Glutamatergic neuron (in vitro differentiated cells): ENCODE data around the gene SGCD. TPM values are rescaled to one million over a fixed set of nuclear protein-coding genes. Genes with fewer than 3 reads are reported as not detected.

Source experiments
- DNase-seq: peaks from one replicate; pipeline ENCODE4 v3.0.0; 2022
- H3K27ac Mint-ChIP-seq: one replicate; pipeline ENCODE4 v1.8.0; 2020; ENCODE audit warnings: mild to moderate bottlenecking, mixed read lengths, inconsistent platforms; ENCODE audit not compliant: unreplicated experiment
- H3K27me3 Mint-ChIP-seq: one replicate; pipeline ENCODE4 v1.8.0; 2020; ENCODE audit warnings: mild to moderate bottlenecking, moderate library complexity, mixed read lengths, inconsistent platforms; ENCODE audit not compliant: unreplicated experiment
- H3K36me3 Mint-ChIP-seq: one replicate; pipeline ENCODE4 v1.8.0; 2020; ENCODE audit warnings: mild to moderate bottlenecking, mixed read lengths, inconsistent platforms; ENCODE audit not compliant: unreplicated experiment
- H3K4me1 Mint-ChIP-seq: one replicate; pipeline ENCODE4 v1.8.0; 2020; ENCODE audit warnings: mild to moderate bottlenecking, low read depth, mixed read lengths, inconsistent platforms; ENCODE audit not compliant: unreplicated experiment
- H3K4me3 Mint-ChIP-seq: one replicate; pipeline ENCODE4 v1.8.0; 2020; ENCODE audit warnings: mild to moderate bottlenecking, mixed read lengths, inconsistent platforms; ENCODE audit not compliant: unreplicated experiment
- H3K9me3 Mint-ChIP-seq: one replicate; pipeline ENCODE4 v1.8.0; 2020; ENCODE audit warnings: mild to moderate bottlenecking, moderate library complexity, mixed read lengths, inconsistent platforms; ENCODE audit not compliant: unreplicated experiment
- CTCF ChIP-seq: fragments of 200-600 bp; sonication (generic); IDR thresholded peaks from one replicate; pipeline ENCODE4 v1.5.0; 2021; ENCODE audit not compliant: partially characterized antibody, unreplicated experiment
- total RNA-seq: library from RNA; stranded (reverse); fragmentation: NEBNext Ultra II Directional; extraction: Animal tissue kit (Norgen Biotek cat#: 25700); gene quantifications from one replicate; pipeline ENCODE4 v1.2.1, GENCODE V29; 2021; ENCODE audit not compliant: unreplicated experiment

The SGCD gene
- total RNA-seq, 1 donor from 2014 or later, result 0.20 TPM

GRCh38 chr5:156380848-156381247 is 53.9 kb downstream of the SGCD start:
- H3K27me3 Mint-ChIP-seq, result no peaks in the 10 kb centered on the region
- DNase-seq, result no peak
- no peak overlapping the region for H3K4me3 Mint-ChIP-seq
- H3K9me3 Mint-ChIP-seq, result no peaks in the 10 kb centered on the region
- H3K4me1 Mint-ChIP-seq, result peaks cover 6% of the 10 kb centered on the region
- TF ChIP-seq CTCF, result no peak
- H3K36me3 Mint-ChIP-seq, result no peaks in the 10 kb centered on the region
- no peak overlapping the region for H3K27ac Mint-ChIP-seq

GRCh38 chr5:156383510-156384265 is 56.7 kb downstream of the SGCD start:
- H3K4me3 Mint-ChIP-seq, result no peak overlapping the region
- DNase-seq, result no peak
- TF ChIP-seq CTCF, result no peak
- H3K4me1 Mint-ChIP-seq, result peaks cover 6% of the 10 kb centered on the region
- H3K36me3 Mint-ChIP-seq, result no peaks in the 10 kb centered on the region
- no peak overlapping the region for H3K27ac Mint-ChIP-seq
- no peaks in the 10 kb centered on the region for H3K27me3 Mint-ChIP-seq
- H3K9me3 Mint-ChIP-seq, result no peaks in the 10 kb centered on the region

GRCh38 chr5:156385416-156385815 is 58.5 kb downstream of the SGCD start:
- H3K9me3 Mint-ChIP-seq, result no peaks in the 10 kb centered on the region
- H3K4me3 Mint-ChIP-seq, result no peak overlapping the region
- no peaks in the 10 kb centered on the region for H3K4me1 Mint-ChIP-seq
- H3K27me3 Mint-ChIP-seq, result peaks cover 2% of the 10 kb centered on the region
- DNase-seq, result no peak
- H3K36me3 Mint-ChIP-seq, result no peaks in the 10 kb centered on the region
- no peak for TF ChIP-seq CTCF
- H3K27ac Mint-ChIP-seq, result no peak overlapping the region

- no peak for DNase-seq
- Mint-ChIP-seq H3K4me3 (no peak overlapping the region), H3K9me3 (no peaks in the 10 kb centered on the region), H3K27me3 (peaks cover 2% of the 10 kb centered on the region), H3K4me1 (no peaks in the 10 kb centered on the region), H3K36me3 (no peaks in the 10 kb centered on the region), H3K27ac (no peak overlapping the region)
- no peak for TF ChIP-seq CTCF
Observed at GRCh38 chr5:156386976-156387375, 60.0 kb downstream of the SGCD start.

- peaks cover 2% of the 10 kb centered on the region for H3K27me3 Mint-ChIP-seq
- no peak for TF ChIP-seq CTCF
- H3K4me3 Mint-ChIP-seq, result no peak overlapping the region
- H3K4me1 Mint-ChIP-seq, result no peaks in the 10 kb centered on the region
- DNase-seq, result no peak
- H3K27ac Mint-ChIP-seq, result no peak overlapping the region
- no peaks in the 10 kb centered on the region for H3K36me3 Mint-ChIP-seq
- no peaks in the 10 kb centered on the region for H3K9me3 Mint-ChIP-seq
Observed at GRCh38 chr5:156387391-156387790, 60.4 kb downstream of the SGCD start.
